GM12878 (cell line): ENCODE data around the gene TXLNA.

Source experiments
- CREM ChIP-seq: IDR thresholded peaks from 2 replicates; pipeline ENCODE4 v1.6.1; 2014; ENCODE audit warnings: antibody characterized with exemption, low read depth
- HDAC6 ChIP-seq: fragments of 200-600 bp; sonication (generic); IDR thresholded peaks from one replicate; pipeline ENCODE4 v1.8.0; 2017; ENCODE audit warnings: antibody characterized with exemption; ENCODE audit not compliant: unreplicated experiment
- SMC3 ChIP-seq: IDR thresholded peaks from 2 replicates; pipeline ENCODE4 v1.6.1; 2011; ENCODE audit warnings: low read length, improper control_type of control experiment, borderline replicate concordance
- TARDBP ChIP-seq: IDR thresholded peaks from 2 replicates; pipeline ENCODE4 v1.6.1; 2016; ENCODE audit warnings: borderline replicate concordance
- USF2 ChIP-seq: IDR thresholded peaks from 2 replicates; pipeline ENCODE4 v1.6.1; 2011; ENCODE audit warnings: low read depth, low read length, improper control_type of control experiment, borderline replicate concordance
- ZNF217 ChIP-seq: fragments of 450-650 bp; IDR thresholded peaks from 2 replicates; pipeline ENCODE4 v1.6.1; 2017; ENCODE audit warnings: antibody characterized with exemption, mild to moderate bottlenecking
- TF ChIP-seq, protein P1 (sequence below), 3 experiments: IDR thresholded peaks in 2 of 3; conservative IDR thresholded peaks in 1 of 3; 2 replicates each; pipeline ENCODE4 v1.5.1; 2011; ENCODE audit warnings: low read depth in 3 of 3, low read length in 3 of 3, mild to moderate bottlenecking in 3 of 3, control low read depth in 2 of 3, moderate library complexity in 2 of 3, inconsistent platforms in 1 of 3, mixed read lengths in 1 of 3; ENCODE audit not compliant: control insufficient read depth in 2 of 3, insufficient read depth in 1 of 3; ENCODE audit errors: extremely low read depth in 1 of 3

DNA sequence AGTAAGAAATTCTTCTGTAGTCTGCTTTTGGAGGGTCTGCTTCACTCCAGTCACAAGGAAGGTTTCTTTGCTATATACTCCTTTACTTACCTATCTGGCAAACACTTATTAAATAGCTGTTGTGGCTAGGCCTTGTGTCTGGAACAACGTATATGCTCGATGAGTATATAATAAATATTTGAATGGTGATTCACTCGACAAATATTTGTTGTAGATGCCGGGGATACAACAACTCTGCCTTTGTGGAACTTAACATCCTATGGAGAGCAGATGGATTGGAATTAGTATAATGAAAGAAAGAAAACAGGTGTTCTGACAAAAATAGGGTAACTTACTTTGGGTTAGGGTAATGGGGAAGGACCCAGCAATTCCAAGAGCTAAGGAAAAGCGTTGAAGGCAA lies 40.5 kb upstream of the TXLNA start:
- TF ChIP-seq HDAC6 (no peak), ZNF217 (no peak), SMC3 (no peak), TARDBP (no peak), USF2 (no peak), CREM (no peak)
- TF ChIP-seq, protein P1, sequence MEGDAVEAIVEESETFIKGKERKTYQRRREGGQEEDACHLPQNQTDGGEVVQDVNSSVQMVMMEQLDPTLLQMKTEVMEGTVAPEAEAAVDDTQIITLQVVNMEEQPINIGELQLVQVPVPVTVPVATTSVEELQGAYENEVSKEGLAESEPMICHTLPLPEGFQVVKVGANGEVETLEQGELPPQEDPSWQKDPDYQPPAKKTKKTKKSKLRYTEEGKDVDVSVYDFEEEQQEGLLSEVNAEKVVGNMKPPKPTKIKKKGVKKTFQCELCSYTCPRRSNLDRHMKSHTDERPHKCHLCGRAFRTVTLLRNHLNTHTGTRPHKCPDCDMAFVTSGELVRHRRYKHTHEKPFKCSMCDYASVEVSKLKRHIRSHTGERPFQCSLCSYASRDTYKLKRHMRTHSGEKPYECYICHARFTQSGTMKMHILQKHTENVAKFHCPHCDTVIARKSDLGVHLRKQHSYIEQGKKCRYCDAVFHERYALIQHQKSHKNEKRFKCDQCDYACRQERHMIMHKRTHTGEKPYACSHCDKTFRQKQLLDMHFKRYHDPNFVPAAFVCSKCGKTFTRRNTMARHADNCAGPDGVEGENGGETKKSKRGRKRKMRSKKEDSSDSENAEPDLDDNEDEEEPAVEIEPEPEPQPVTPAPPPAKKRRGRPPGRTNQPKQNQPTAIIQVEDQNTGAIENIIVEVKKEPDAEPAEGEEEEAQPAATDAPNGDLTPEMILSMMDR (IDR thresholded peaks at IDR 0.05 in 2 of 3, conservative IDR thresholded peaks at IDR 0.05 in 1 of 3; ENCODE audit: control insufficient read depth in 2 of 3, extremely low read depth in 1 of 3, insufficient read depth in 1 of 3, low read depth in 3 of 3, low read length in 3 of 3), result no peak
